ENCODE measurements around the gene OR51D1. TPM values are rescaled to one million over a fixed set of nuclear protein-coding genes. Genes with fewer than 3 reads are reported as not detected.
A peak's percentile ranks its signal among the peaks of the same experiment; 100 is the strongest.

The OR51D1 gene
- total and polyA plus RNA-seq, 9 of the 15 experiments (the other 6 are each of a cell fraction or from before 2014, with no cell fraction given) = not detected

- TF ChIP-seq JUNB (CRISPR knock-in tag; conservative IDR thresholded peaks at IDR 0.05) = no peak
- TF ChIP-seq KHSRP (IDR thresholded peaks at IDR 0.05) = no peak
- TF ChIP-seq, protein P1, sequence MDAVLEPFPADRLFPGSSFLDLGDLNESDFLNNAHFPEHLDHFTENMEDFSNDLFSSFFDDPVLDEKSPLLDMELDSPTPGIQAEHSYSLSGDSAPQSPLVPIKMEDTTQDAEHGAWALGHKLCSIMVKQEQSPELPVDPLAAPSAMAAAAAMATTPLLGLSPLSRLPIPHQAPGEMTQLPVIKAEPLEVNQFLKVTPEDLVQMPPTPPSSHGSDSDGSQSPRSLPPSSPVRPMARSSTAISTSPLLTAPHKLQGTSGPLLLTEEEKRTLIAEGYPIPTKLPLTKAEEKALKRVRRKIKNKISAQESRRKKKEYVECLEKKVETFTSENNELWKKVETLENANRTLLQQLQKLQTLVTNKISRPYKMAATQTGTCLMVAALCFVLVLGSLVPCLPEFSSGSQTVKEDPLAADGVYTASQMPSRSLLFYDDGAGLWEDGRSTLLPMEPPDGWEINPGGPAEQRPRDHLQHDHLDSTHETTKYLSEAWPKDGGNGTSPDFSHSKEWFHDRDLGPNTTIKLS (IDR thresholded peaks at IDR 0.05; ENCODE audit: borderline replicate concordance, low read depth) = no peak
- TF ChIP-seq HDGF (IDR thresholded peaks at IDR 0.05) = no peak
- TF ChIP-seq NFIC (IDR thresholded peaks at IDR 0.05) = peak; percentile 23; the same call in 1 of the 2 replicates
- TF ChIP-seq, protein P2, sequence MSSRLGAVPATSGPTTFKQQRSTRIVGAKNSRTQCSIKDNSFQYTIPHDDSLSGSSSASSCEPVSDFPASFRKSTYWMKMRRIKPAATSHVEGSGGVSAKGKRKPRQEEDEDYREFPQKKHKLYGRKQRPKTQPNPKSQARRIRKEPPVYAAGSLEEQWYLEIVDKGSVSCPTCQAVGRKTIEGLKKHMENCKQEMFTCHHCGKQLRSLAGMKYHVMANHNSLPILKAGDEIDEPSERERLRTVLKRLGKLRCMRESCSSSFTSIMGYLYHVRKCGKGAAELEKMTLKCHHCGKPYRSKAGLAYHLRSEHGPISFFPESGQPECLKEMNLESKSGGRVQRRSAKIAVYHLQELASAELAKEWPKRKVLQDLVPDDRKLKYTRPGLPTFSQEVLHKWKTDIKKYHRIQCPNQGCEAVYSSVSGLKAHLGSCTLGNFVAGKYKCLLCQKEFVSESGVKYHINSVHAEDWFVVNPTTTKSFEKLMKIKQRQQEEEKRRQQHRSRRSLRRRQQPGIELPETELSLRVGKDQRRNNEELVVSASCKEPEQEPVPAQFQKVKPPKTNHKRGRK (tag; IDR thresholded peaks at IDR 0.05) = no peak
- TF ChIP-seq ZNF592 (IDR thresholded peaks at IDR 0.05) = peak; percentile 60; the same call in 1 of the 2 replicates
- TF ChIP-seq, protein P3, sequence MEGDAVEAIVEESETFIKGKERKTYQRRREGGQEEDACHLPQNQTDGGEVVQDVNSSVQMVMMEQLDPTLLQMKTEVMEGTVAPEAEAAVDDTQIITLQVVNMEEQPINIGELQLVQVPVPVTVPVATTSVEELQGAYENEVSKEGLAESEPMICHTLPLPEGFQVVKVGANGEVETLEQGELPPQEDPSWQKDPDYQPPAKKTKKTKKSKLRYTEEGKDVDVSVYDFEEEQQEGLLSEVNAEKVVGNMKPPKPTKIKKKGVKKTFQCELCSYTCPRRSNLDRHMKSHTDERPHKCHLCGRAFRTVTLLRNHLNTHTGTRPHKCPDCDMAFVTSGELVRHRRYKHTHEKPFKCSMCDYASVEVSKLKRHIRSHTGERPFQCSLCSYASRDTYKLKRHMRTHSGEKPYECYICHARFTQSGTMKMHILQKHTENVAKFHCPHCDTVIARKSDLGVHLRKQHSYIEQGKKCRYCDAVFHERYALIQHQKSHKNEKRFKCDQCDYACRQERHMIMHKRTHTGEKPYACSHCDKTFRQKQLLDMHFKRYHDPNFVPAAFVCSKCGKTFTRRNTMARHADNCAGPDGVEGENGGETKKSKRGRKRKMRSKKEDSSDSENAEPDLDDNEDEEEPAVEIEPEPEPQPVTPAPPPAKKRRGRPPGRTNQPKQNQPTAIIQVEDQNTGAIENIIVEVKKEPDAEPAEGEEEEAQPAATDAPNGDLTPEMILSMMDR (IDR thresholded peaks at IDR 0.05 in 2 of 3, conservative IDR thresholded peaks at IDR 0.05 in 1 of 3; ENCODE audit: insufficient read depth in 2 of 3, low read depth in 1 of 3, low read length in 3 of 3) = no peak
- no peak for TF ChIP-seq TEAD2 (tag; IDR thresholded peaks at IDR 0.05)
- TF ChIP-seq NEUROD1 (IDR thresholded peaks at IDR 0.05; ENCODE audit: borderline replicate concordance, low read depth, low read length, partially characterized antibody) = no peak
- TF ChIP-seq CEBPB (tag; IDR thresholded peaks at IDR 0.05) = no peak
- peak; percentile 58 for TF ChIP-seq PML (IDR thresholded peaks at IDR 0.05; ENCODE audit: low read length)
- TF ChIP-seq KLF16 (IDR thresholded peaks at IDR 0.05) = peak; percentile 45; the same call in 1 of the 2 replicates
- TF ChIP-seq PHB2 (IDR thresholded peaks at IDR 0.05; ENCODE audit: low read depth) = no peak
- TF ChIP-seq, protein P4, sequence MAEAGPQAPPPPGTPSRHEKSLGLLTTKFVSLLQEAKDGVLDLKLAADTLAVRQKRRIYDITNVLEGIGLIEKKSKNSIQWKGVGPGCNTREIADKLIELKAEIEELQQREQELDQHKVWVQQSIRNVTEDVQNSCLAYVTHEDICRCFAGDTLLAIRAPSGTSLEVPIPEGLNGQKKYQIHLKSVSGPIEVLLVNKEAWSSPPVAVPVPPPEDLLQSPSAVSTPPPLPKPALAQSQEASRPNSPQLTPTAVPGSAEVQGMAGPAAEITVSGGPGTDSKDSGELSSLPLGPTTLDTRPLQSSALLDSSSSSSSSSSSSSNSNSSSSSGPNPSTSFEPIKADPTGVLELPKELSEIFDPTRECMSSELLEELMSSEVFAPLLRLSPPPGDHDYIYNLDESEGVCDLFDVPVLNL (CRISPR knock-in tag; IDR thresholded peaks at IDR 0.05; ENCODE audit: low read depth) = no peak
Observed at GRCh38 chr11:4658629-4659445, 21.6 kb downstream of the OR51D1 start (continued).

All from K562 (cell line).